ENCODE results near the gene KRTAP5-2.
A peak's percentile ranks its signal among the peaks of the same experiment; 100 is the strongest.
"Not testable (repeated sequence)": the region's sequence is repeated elsewhere in the genome, so short reads cannot be mapped to it uniquely, and the experiment has no call there.

KRTAP5-2 gene

GRCh38 chr11:1589996-1590395 lies 8.1 kb downstream of the KRTAP5-2 start:
- DNase-seq = no peak

GRCh38 chr11:1589191-1589963 lies 8.7 kb downstream of the KRTAP5-2 start:
- not testable (repeated sequence) for DNase-seq

GRCh38 chr11:1586699-1587098 lies 11.4 kb downstream of the KRTAP5-2 start:
- no peak for DNase-seq

- DNase-seq = not testable (repeated sequence)
These were observed 13.3 kb downstream of the KRTAP5-2 start, which contains the start of gene KRTAP5-1 for GRCh38 chr11:1584661-1585370. KRTAP5-1 (minus strand) TSS chr11:1585283; CDS start chr11:1585249, 34 bp downstream.

- DNase-seq = not testable (repeated sequence)
These were observed 15.2 kb downstream of the KRTAP5-2 start for GRCh38 chr11:1582909-1583308.

- DNase-seq = no peak
These were observed 16.1 kb downstream of the KRTAP5-2 start for GRCh38 chr11:1581976-1582375.

- DNase-seq = no peak
These were observed 21.3 kb downstream of the KRTAP5-2 start for GRCh38 chr11:1576825-1577224.

GRCh38 chr11:1575756-1576155 lies 22.3 kb downstream of the KRTAP5-2 start:
- DNase-seq = not testable (repeated sequence)

- no peak for DNase-seq
These were observed 23.2 kb downstream of the KRTAP5-2 start for GRCh38 chr11:1574933-1575242.

- no peak for DNase-seq
These were observed 23.7 kb downstream of the KRTAP5-2 start for GRCh38 chr11:1574238-1574932.

GRCh38 chr11:1573903-1574237 lies 24.2 kb downstream of the KRTAP5-2 start:
- DNase-seq = no peak

- no peak for DNase-seq
These were observed 24.8 kb downstream of the KRTAP5-2 start for GRCh38 chr11:1573077-1573902.

GRCh38 chr11:1572197-1573076 lies 25.7 kb downstream of the KRTAP5-2 start, which contains the start of gene DUSP8:
DUSP8 (minus strand) TSS chr11:1572271; CDS start chr11:1565826, 6,445 bp downstream.
- DNase-seq = peak; percentile 84

- DNase-seq = no peak
These were observed 26.3 kb downstream of the KRTAP5-2 start for GRCh38 chr11:1571760-1572196.

- DNase-seq = peak; percentile 33
These were observed 27.0 kb downstream of the KRTAP5-2 start for GRCh38 chr11:1570896-1571759.

- DNase-seq = no peak
These were observed 27.6 kb downstream of the KRTAP5-2 start for GRCh38 chr11:1570531-1570895.

- DNase-seq = no peak
These were observed 28.1 kb downstream of the KRTAP5-2 start for GRCh38 chr11:1570001-1570453.

GRCh38 chr11:1569251-1569780 lies 28.8 kb downstream of the KRTAP5-2 start:
- DNase-seq = no peak

GRCh38 chr11:1568441-1568911 lies 29.6 kb downstream of the KRTAP5-2 start:
- no peak for DNase-seq

- no peak for DNase-seq
These were observed 30.4 kb downstream of the KRTAP5-2 start for GRCh38 chr11:1567721-1568100.
